Bone marrow (tissue), 2 donors: Measurements from ENCODE around the gene NWD2.
A peak's percentile ranks its signal among the peaks of the same experiment; 100 is the strongest.

ENCODE experiments used
- DNase-seq, 2 donors: peaks; one replicate each; lab custom pipeline; 2025; lab: John Stamatoyannopoulos, UW

The NWD2 gene

DNA sequence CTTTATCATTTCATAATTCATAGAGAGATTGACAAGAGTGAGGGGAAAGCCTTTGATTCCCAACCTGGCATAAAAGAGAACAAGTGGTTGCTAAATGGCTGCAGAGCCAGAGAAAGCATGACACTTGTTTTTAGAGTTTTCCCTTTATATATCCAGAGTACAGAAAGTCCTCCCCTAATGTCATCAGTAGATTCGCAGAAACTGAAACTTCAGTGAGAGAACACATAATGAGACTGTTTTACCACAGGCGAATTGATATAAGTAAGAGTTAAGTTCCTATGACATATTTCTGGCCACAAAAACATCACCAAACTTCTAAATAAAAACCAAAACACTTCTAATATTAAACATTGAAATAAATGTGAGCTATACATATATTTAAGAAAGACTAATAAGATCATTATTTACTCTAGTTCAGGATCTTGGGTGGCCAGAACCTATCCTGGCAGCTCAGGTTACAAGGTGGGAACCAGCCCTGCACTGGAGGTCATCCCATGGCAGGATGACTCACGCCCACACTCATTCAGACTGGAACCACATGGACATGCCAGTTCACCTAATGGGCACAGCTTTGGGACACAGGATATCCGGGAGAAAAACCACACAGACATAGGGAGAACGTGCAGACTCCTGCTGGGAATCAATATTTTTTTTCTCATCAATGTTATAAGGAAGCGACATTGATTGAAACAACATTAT lies 35.5 kb downstream of the NWD2 start:
- DNase-seq, result no peak

DNA sequence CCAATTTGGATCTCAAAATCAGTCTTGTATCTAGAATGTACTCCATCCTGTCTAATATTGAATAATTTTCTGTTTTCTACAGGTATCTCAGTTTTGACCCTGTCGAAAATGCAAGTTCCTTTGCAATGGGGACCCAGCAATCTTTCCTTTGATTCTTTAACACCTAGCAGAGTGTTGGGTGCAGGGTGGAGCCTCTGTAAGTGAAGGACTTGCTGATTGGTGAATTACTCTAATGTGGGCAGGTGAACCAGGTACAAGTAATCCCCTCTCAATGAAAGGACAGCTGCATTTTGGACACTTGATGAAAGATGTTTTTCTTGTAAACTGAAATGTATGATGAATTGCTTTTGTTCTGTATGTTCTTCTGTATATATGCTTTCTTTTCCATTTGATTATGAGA lies 54.9 kb downstream of the NWD2 start:
- DNase-seq, result no peak

DNA sequence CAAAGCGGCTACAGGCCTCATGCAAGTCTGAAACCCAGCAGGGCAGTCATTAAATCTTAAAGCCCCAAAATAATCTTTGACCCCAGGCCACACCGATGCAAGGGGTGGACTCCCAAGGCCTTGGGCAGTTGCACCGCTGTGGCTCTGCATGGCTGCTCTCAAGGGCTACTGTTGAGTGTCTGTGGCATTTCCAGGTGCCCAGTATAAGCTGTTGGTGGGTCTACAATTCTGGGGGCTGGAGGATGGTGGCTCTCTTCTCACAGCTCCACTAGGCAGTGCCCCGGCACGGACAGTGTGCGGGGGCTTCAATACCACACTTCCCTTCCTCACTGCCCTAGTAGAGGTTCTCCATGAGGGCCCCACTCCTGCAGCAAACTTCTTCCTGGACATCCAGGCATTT lies 60.1 kb downstream of the NWD2 start:
- no peak for DNase-seq

DNA sequence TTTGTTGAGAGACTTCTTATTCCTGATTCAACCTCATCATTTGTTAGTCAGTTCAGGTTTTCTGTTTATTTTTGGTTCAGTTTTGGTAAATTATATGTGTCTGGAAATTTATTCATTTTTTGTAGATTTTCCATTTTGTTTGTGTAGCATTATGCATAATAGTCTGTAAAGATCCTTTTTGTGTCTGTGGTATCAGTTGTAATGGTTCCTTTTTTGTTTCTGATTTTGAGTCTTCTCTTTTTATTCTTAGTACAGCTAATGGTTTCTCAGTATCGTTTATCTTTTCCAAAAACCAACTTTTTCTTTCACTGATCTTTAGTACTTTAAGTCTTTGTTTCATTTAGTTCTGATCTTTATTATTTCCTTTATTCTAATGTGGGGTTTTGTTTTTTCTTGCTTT lies 61.4 kb downstream of the NWD2 start:
- no peak for DNase-seq

DNA sequence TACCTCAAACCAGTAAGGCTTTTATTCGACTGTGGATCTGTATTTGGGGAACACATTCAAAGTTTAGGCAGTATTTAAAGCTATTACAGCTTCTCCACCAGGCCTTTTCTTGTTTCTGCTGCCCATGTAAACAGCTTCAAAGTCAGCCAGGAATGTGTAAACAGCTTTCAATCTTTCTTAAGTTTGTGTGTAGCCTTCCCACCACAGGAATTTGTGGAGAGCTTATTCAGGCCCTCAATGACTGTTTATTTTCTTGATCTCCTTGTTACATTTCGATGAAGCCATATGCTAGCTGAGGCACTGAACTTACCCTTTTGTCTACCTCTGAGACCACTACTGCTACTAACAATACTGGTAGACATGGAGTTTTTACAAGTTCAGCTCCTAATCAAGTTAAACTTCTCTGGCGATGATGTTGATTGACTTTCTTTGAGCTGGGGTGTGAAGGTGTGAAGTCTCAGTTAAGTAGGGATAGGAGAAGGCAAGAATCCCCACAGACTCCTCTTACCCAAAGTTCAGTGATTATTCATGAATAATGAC lies 72.6 kb downstream of the NWD2 start:
- DNase-seq, result no peak

DNA sequence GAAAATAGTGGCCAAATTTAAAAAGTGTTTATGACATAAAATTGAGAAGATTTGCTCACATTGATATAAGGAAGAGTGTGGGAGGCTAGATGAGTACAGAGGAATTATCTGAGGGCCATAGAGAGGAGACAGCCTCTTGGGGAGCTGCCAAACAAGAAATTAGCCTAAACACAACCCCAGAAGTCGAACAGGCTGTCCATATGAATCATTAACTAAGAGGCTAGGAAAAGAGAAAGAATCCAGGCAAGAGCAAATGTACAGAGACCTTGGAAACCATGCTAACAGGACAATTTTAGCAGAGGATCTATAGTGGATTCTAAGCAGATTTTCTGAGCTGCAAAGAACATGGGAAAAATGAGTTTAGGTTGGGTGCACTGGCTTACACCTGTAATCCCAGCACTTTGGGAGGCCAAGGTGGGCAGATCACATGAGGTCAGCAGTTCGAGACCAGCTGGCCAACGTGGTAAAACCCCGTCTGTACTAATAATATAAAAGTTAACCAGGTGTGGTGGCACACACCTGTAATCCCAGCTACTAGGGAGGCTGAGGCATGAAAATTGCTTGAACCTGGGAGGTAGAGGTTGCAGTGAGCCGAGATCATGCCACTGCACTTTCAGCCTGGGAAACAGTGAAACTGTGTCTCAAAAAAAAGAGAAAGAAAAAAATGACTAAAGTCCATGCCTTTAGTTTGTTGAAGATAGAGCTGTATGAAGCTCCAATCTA lies 76.1 kb downstream of the NWD2 start:
- no peak for DNase-seq

DNA sequence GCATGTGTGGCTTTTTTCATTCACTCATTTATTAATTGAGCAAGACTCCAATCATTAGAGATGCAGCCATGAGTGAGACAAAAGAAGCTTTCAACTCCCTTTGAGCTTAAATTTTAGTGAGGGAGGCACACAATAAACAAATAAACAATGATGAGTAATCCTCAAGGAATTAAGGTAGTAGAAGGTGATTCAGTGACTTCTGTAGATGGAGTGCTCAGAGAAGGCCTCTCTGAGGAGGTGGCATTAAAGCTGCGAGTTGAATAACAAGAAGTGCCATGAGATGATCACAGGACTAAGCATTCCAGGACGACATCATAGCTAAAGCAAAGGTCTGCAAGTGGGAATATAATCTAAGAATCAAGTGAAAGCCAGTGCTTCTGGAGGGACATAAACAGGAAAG lies 77.6 kb downstream of the NWD2 start:
- no peak for DNase-seq

DNA sequence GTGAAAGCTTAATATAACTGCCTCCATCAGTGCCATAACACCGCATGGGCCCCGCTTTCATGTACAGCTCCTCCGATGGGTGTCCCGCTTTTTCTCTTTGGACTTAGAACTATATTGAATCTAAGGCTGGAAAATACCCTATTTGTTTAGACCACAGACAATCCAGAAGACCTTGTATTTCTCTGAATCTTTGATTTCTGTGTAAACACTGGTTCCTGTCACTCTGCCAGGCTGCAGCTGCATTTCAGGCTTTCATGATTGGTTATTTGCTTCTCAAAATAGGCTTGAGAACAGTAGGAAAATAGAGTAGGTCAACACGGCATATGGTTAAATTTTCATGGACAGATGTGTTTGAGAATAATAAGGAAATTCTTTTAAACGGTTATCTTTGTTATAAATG lies 80.0 kb downstream of the NWD2 start:
- DNase-seq, result no peak

DNA sequence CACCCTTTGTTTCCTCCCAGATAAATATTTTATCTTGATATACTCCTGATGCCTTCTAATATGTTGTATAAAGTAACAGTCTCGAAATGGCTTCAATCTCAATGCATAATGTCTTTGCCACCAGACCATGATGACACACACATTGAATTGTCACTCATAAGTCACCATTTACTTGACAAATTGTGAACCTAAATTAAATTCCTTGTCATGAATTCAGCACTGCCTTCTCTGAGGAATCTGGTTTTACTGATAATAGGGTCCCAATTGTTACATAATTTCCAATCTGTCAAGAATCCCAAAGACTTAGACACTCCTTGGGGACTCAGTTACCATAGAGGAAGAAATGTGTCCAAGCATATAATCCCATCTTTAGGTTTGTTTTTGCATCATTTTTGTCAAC lies 82.3 kb downstream of the NWD2 start:
- no peak for DNase-seq

DNA sequence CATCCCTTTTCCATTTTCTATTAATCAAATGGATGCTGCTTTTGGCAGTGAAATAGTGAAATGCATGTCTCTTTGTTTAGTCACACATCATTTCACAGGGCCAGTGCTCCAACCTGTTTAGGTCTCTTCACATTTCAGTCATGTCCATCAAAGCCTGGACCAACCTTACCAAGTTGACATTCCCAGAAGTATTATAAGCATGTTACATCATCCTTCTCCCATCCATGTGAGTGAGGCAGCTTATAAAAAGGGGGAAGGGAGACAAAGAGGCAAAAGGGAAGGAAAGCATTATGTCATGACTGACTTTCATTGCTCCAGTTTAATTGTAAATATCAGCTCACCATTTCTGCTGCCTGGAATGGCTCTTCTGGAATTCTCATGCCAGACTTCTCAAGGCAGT lies 94.4 kb downstream of the NWD2 start:
- no peak for DNase-seq

DNA sequence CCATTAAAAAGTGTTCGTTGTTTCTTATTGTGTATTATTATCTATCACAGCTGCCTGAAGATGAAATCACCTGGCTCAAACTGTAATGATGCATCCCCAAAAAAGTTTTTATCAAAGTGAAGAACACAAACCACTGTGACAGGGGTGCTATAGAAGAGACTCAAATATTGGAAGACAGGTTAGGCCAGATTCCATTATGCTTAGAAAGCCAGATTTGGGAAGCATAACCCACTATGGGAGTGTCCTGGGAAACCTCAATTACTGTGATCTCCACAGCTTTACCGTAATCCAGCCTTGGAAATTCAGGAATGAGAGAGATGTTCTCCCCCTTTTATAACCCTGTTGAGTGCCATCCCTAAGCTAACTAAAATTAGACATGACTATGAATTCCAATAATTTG lies 114.2 kb downstream of the NWD2 start:
- DNase-seq, result no peak

DNA sequence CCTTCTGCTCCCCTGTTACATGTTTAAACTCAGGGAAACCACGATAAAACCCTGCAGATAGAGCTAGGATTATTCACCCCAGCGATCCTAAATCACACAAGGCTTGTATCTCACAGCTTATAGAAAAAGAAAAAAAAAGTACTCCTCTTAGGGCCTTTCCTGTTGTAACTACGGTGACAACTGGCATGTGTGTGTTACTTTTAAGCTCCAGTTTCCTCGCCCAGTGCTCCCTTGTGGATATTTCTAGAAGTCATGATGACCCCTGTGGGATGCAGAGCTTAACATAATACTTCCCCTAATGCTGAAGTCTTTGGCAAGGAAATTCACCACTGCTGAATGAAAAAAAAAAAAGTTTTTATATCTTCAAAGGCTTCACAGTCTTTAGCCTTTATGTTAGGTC lies 114.7 kb downstream of the NWD2 start:
- DNase-seq, result no peak

DNA sequence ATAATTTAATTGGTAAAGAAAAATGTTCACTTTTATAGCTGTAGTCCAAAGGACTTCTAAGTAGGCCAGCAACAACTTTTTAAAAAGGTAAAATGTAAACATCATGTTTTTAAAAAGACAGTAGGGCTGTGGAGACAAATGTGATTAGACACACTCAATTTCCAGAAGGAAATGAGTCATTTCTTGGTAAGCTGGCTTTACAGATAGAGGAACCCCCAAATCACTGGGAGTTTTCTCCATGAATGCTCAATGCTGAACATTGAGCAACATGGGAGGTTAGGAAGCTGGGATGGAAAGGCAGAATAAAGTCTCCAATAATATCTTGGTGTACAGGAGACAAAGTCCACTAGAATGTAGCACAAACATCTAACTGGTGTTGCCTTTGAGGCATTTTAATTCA lies 121.3 kb downstream of the NWD2 start:
- DNase-seq, result peak in 1 of 2 donors; percentile 23

DNA sequence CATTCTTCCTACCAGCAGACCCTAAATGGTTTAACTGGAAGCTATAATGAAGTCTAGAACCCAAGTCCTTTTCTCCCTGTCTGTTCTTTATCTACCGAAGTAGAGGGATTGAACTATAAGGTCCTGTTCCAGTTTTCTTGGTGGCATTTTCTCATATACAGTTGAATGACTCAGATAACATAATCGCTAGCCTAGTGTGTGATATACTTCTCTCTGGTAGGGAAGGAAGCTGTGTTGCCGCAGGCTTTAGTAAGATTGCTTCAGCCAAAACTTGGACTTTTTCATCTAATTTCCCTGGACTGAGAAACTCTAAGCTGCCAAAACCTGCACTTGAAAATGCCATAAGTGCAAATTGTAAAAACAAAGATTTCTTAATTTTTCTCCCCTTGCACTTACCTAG lies 123.4 kb downstream of the NWD2 start:
- no peak for DNase-seq

DNA sequence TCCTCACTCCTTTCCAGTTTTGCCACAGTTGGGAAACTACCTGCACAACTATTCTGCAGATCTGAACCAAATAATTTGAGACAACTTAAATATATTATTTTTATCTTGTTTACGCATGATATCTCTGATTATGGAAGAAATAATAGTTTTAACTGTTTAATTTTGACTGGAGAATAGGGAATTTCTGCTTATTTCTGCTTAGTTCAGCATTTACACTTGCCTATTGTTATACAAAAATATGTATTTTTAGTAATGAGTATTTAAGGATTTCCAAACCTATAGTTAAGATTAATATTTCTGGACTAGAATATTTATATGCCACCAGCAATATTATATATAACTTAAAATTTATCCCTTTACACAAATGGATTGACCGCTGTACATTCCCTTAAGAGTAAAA lies 125.5 kb downstream of the NWD2 start:
- DNase-seq, result no peak

DNA sequence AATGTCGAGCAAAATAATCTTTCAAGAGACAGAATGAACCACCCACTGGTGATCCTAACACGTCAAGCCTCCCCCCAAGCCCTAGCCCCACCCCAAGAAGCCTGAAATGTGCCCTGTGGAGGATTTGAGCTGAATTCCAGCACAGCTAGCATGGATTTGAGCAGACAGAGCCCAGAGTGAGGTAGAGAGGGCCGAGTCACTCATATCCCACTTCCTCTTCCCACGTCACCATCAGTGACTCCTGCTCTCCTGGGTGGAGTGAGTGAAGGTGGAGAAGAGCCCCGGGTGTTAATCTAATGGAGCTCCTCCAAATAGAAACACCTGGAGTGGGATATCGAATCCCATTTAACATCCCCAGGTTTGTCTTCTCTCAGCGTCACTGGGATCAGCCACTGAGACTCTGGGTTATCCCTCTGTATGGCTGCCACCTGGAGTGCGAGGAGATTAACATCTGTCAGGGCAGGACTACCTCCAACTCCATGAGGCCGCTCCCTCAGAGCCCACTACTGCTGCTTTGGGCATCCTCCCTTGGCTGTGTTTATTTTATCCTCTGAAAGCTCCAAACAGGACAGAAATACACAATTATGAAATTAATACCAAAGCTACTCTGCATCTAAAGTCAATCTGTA lies 136.6 kb downstream of the NWD2 start:
- DNase-seq, result no peak

DNA sequence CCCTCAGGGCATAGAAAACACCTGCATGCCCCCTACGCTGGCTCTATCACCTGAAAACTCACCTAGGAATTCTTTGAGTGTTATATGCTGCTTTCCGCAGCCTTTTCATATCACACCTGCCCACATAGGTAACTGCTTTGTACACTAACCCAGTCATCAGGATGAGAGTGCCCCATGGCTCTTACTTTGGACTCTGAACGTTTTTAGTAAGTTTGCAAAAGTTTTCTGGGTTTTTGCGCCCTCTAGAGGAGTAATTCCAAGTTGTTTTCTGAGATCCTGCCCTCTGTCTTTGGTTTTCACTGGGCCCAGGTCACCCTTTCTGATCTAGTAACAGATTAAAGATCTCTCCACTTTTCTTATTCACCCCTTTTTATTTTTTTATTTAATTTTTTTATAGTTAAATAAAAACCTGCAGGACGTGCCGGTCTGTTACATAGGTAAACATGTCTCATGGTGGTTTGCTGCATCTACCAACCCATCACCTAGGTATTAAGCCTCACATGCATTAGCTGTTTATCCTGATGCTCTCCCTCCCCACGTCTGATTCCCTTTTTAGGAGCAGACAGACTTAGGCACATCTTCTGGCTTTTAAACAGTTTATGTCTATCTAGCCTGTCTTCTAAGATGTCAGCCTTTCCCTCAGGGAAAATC lies 139.2 kb downstream of the NWD2 start:
- DNase-seq, result peak in 1 of 2 donors; percentile 43

DNA sequence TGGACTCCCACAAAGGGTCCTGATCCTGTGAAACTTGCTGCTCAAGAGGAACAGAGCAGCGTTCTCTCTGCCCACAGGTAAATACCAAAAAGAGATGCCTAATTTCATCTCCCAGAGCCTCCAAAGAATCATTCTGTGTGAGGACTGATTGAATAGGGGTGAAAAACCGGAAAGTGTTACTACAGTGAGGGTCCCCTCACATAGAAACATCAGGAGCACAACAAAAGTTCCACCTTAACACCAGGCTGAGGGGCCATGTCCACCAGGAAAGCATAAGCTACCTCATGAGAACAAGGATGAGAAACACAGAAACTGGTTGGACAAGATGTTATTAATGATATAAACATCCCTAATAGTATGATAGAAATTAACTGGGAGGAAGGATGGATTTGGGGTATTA lies 140.9 kb downstream of the NWD2 start:
- DNase-seq, result no peak

DNA sequence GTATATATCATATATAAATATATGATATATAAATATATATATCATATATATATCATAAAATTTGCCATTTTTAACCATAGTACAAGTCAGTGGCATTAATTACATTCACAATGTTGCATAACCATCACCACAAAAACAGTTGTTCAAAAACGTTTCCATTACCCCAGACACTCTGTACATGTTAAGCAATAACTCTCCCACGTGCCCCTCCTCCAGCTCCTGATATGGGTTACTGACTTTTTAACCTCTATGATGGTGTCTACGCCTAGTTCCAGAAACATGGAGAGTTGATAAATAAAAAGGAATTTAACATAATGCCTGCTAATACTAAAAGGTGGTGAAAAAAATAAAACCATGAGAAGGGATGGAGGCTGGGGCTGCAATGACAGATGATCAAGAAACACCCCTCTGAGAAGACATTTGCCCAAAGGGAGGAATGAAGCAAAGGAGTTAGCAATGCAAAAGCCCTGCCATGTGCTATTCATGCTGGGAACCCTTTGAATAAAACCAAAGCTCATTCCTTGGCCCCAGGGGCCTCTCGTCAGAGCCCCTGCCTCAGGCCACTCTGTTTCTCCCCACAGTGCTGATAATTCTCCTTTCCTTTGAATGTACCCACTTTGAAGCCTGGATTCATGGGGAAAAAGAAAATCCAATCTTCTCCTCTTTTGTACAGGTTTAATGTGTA lies 144.3 kb downstream of the NWD2 start:
- DNase-seq, result no peak

DNA sequence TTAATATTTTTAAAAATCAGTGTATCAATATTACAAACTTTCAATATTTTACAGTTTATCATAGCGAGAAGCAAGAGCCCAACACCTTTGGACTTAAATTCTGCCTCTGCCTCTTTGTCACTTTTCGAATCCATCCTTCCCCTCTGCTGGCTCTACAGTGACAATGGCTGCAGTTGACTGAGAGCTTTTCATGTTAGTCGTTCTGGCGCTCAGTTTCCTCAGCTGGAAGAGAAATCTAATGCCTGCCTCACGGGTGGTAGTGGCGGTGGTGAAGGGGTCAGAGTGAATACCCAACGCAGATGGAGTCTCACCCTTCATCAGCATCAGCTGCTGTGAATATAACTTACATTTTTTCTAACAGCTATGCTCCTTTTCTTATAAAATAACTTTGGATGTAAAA lies 144.8 kb downstream of the NWD2 start:
- DNase-seq, result no peak

DNA sequence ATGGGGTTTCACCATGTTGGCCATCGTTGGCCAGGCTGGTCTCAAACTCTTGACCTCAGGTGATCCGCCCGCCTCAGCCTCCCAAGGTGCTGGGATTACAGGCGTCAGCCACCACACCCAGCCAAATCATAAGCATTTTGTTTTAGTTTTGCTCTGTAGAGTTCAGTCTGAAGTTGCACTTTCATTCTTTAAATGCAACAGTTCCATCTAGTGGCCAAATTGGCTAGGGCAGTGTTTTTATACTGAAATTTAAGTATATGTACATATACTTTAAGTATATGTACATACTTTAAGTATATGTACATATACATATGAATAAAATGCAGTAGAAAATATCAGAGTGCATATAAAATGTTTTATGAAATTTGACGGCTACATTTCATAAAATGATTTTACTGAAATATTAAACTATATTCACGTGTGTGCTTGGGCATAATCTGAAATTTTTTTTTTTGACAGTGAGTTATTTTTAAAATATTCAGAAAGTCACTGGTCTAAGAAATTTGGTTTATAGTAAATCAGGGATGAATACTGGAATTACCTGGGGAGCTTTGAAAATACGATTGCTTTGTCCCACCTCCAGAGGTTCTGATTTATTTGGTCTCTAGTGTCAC lies 145.5 kb downstream of the NWD2 start:
- peak in 1 of 2 donors; percentile 70 for DNase-seq
